Upper lobe of left lung (tissue), 4 donors: ENCODE data around the gene WNT9B.

ENCODE experiments used
- CTCF ChIP-seq, 6 experiments: fragments of 450-650 bp in 4 of 6; fragments of 200-600 bp in 2 of 6; sonication (generic) in 2 of 6; IDR thresholded peaks; one replicate each; pipeline ENCODE4 v1.5.1; 2016 to 2019; ENCODE audit warnings: antibody characterized with exemption in 6 of 6
- POLR2AphosphoS5 ChIP-seq, 2 donors: sonication (generic); formaldehyde crosslinking; IDR thresholded peaks; one replicate each; pipeline ENCODE4 v1.5.1; 2017; ENCODE audit warnings: antibody characterized with exemption in 2 of 2

GRCh38 chr17:46854948-46855347 lies 3.6 kb downstream of the WNT9B start:
- TF ChIP-seq CTCF (IDR thresholded peaks at IDR 0.05) (no peak), POLR2AphosphoS5 (IDR thresholded peaks at IDR 0.05) (no peak)
